Tongue (tissue), 2 donors: ENCODE results near the gene BCKDK. TPM values are rescaled to one million over a fixed set of nuclear protein-coding genes. Genes with fewer than 3 reads are reported as not detected.
"Not testable (repeated sequence)": the region's sequence is repeated elsewhere in the genome, so short reads cannot be mapped to it uniquely, and the experiment has no call there.

Source experiments
- DNase-seq: peaks from one replicate; pipeline ENCODE4 v3.0.0-alpha.2; 2015
- total RNA-seq: library from RNA; depleted of rRNA; stranded (reverse); fragments of >200 nt; gene quantifications from one replicate; pipeline ENCODE4 v1.2.3, GENCODE V29; 2014

Gene BCKDK
- total RNA-seq, 1 donor from 2014 or later = 13.0 TPM

DNA sequence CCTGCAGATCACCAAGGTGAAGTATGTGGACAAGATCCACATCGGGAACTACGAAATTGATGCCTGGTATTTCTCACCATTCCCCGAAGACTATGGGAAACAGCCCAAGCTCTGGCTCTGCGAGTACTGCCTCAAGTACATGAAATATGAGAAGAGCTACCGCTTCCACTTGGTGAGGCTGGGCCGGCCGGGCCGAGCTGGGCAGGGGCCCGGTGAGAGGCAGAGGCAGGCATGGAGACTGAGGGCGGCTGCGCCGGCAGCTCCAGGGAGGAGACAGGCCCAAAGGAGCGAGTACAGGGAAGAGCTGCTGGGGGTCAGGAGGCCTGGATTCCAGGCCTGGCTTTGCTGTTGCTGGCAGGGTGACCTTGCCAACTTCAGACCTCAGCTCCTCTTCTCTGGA lies 19.0 kb downstream of the BCKDK start:
- no peak for DNase-seq

DNA sequence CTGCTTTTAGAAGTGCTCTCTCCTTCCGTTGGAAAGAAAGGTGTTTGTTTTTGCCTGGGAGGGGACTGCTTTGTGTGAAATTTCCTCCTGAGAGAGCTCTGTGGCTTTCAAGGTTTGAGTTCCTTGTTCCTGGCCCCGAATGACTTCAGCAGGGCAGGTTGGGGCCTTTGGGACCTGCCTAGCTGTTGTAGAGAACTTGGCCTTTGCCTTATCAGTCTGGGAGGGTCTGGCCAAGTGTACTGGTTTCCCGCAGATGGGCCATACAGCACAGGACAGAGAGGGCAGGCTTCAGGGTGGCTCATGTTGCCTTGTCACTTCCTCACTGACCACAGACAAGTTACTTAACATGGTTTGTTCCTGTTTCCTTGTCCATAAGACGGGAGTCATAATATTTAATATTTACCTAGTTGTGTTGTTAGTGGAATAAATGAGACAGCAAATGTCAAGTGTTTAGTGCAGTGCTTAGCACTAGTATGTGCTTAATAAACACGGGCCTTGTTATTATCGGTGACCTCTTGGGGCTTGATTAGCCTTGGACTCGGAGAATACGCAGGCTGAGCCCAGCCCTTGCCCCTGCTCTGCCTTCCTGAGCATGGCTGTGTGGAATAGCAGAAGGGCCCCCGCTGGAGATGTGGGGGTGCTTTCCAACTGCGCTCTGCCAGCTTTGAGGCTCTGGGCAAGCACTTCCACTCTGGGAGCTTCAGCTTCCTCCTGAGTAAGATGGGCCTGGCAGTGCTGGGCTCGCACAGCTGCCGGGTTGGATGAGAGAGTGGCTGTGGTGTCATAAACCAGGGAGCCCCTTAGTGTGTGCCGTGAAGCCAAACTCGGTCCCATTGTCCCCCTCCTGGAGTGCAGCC lies 20.8 kb downstream of the BCKDK start:
- no peak for DNase-seq

GRCh38 chr16:31129568-31130335 lies 21.6 kb downstream of the BCKDK start:
- DNase-seq = no peak

DNA sequence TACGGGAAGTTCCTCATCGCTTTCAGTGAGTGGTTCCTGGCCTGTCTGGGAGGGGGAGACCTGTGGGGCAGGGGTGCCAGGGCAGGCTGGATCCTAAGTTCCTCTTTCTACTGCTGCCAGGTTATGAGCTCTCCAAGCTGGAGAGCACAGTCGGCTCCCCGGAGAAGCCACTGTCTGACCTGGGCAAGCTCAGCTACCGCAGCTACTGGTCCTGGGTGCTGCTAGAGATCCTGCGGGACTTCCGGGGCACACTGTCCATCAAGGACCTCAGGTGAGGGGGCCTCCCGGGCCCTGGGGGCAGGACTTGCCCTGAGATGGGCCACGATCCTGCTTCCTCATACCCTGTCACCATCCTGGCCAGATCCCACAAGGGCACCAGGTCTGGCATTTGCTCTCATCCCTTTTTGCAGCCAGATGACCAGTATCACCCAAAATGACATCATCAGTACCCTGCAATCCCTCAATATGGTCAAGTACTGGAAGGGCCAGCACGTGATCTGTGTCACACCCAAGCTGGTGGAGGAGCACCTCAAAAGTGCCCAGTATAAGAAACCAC lies 22.2 kb downstream of the BCKDK start:
- no peak for DNase-seq

DNA sequence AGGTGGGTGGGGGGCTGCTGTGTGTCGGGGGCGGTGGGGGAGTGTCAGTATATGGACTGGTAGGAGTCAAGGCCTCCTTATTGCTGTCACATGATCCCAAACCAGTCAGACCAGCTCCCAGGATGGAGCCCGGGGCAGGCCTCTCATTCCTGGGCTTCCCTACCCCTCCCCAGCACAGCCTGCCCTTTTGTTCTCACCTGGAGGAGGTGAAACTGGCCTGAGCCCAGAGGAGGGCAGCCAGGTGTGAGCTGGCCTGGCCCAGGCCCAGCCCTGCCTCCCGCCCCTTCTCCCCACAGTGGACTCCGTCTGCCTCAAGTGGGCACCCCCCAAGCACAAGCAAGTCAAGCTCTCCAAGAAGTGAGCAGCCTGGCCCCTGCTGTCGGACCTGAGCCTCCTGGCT lies 22.7 kb downstream of the BCKDK start:
- no peak for DNase-seq

- DNase-seq = no peak
Measured at GRCh38 chr16:31131416-31131815, 23.2 kb downstream of the BCKDK start.

DNA sequence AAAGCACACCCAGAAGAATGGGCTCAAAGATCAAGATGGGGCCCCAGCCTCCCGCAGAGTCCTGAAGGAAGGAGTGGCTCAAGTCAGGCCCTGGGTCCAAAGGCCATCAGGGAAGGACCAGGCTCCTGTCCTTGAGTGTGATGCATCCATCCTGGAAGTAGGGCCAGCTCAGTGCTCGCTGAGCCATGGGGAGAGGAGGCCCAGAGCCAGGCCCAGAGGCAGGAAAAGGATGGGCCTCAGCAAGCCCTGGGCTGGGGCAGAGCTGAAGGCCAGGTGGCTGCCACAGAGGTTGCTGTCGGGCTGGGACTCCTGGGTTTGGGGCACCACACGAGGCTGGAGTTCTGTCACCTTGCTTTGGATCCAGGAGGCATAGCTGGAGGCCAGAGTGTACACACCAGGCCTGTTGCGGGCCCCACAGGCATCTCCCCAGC lies 23.7 kb downstream of the BCKDK start:
- DNase-seq = no peak

- no peak for DNase-seq
Measured at GRCh38 chr16:31132303-31132979, 24.3 kb downstream of the BCKDK start.

DNA sequence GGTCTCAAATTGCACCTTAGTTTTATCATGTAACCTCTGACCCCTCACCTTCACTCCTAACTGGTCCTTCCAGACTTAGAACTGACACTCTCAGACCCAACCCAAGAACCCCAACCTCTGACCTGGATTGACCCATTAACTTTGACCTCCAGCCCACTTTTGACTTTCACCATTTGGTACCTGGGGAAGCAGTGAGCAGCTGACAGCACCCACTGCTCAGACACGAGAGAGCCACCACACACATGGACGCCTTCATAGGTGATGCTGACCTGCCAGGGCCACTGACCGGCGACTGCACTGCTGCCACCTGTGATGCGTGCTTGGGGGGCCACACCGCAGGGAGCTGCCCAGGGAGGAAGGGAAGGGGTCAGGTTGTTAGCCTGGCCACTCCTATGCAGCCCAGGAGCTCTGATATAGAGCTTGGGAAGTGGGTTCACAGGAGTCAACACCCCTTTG lies 24.9 kb downstream of the BCKDK start:
- no peak for DNase-seq

GRCh38 chr16:31134091-31134571 lies 25.9 kb downstream of the BCKDK start:
- no peak for DNase-seq

DNA sequence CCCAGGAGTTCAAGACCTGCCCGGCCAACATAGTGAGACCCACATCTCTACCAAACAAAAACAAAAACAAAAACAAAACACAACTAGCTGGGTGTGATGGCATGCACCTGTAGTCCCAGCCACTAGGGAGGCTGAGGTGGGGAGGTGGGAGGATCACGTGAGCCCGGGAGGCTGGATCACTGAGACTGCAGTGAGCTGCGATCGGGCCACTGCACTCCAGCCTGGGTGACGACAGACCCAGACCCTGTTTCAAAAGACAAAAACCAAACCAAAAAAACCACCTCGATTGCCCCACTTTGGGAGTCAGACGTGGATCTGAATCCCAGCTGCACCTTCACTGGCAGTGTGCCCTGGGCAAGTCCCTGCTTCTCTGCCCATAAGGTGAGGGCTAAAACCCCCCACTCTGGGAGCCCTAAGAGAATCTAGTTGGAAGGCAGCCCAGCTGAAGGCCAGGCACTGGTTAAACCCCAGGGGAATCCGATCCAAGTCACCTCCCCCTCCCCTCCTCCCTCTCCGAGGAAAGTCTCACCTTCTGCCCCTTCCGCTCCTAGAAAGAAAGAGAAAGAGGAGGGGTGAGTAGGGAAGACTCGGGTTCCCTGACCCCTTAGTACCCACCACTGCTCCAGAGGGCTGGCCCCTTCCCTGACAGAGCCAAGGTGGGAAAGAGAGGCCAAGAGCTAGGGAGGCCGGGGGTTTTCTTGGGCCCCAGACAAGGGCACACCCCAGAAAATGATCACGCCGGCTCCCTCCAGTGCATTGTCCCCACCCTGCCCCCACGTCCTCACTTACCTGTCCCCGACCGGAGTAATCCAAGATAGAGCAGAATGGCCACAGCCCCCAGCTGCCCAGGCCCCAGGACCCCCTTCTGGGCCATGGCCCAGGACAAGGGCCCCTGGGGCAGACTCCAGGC lies 26.7 kb downstream of the BCKDK start:
- no peak for DNase-seq

GRCh38 chr16:31135535-31136286 lies 27.5 kb downstream of the BCKDK start, which contains the start of gene PRSS8:
Gene PRSS8 (minus strand): TSS chr16:31135727. CDS start chr16:31135498, 229 bp downstream.
- DNase-seq = no peak

- no peak for DNase-seq
Measured at GRCh38 chr16:31136287-31136662, 28.1 kb downstream of the BCKDK start.

- not testable (repeated sequence) for DNase-seq
Measured at GRCh38 chr16:31136822-31137499, 28.8 kb downstream of the BCKDK start.

DNA sequence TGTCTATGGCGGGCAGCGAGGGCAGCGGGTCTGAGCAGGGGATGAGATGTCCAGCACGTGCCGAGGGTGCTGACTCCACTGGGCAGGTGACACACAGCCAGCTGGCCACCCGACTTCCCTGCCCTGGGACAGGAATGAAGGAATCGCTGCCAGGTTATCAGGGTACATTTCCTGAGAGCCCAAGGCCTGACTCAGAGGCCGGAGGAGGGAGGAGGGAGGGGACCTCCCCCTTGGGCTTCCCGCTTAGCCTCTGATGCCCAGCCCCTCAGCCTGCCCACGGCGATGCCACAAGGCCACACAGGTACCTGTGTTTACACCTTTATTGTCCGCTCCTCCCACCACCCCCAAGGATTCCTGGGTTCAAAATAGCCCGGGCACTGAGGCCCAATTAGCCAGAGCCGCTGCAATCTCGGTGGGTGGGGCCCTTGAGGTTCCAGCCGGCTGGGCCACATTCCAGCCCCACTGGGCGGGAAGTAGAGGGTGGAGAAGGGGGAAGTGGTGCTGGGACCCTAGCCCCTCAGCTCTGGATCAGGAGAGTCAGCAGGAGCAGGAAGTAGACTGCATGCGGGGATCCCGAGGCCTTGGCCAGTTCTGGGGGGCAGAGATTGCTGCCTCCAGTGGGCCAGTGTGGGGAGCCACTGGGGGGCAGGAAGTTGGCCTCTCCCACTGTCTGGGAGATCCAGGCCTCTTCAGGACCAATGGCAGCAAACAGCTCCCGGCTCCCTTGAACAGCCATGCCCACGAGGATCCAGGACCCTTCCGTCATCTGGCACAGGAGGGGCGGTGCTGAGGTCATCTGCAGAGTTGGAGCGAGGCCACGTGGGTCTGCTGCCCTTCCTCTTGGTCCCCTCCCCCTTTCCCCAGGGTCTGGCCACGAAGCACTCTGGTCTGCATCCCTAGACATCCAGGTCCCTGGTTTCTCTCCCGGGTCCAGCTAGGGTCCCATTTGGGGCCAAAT lies 30.7 kb downstream of the BCKDK start:
- no peak for DNase-seq

GRCh38 chr16:31141071-31141469 lies 32.9 kb downstream of the BCKDK start:
- not testable (repeated sequence) for DNase-seq

DNA sequence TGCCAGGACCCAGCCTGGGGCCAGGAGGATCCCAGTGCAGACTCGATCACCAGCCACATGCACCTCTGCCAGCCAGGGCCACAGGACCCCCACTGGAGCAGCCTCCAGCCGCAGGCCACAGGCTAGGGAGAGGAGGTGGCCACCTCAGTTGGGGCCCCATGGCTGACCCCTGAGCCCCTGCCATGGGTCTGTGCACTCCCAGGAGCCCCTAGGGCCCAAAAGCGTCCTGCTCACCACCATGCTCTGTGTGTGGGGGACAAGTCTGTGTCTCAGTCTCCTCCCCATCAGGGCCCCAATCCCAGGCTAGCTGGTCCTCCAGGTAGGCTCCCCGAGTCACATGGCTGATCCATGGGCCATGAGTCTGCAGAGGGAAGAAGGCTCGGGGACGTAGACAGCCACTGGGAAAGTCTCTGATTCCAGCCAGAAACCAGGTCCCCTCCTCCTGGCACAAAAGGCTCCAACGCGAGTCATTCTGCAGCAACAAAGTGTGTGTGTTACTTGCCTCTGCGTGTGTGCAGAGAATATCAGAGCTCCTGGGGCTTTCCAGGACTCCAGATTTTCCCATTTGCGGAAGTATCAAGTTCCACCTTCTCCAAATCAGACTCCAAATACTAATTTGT lies 33.4 kb downstream of the BCKDK start:
- no peak for DNase-seq
